OCI-LY1 (cell line): Measurements from ENCODE around the gene COPB2.
"Not testable (repeated sequence)": the region's sequence is repeated elsewhere in the genome, so short reads cannot be mapped to it uniquely, and the experiment has no call there.

Experiments
- H2AFZ ChIP-seq: fragments of 200-600 bp; sonication (generic), shearing (Covaris generic); 2 replicates; pipeline ENCODE4 v1.6.0; 2014; ENCODE audit warnings: antibody characterized with exemption, mild to moderate bottlenecking, low read length
- H3F3A ChIP-seq: fragments of 200-600 bp; sonication (generic), shearing (Covaris generic); 2 replicates; pipeline ENCODE4 v1.6.0; 2014; ENCODE audit warnings: mild to moderate bottlenecking, antibody characterized with exemption, low read length, moderate library complexity; ENCODE audit not compliant: insufficient read depth
- H3K27ac ChIP-seq: fragments of 200-600 bp; sonication (generic); 2 replicates; pipeline ENCODE4 v1.5.1; 2014; ENCODE audit warnings: low read length, mixed run types, mild to moderate bottlenecking, low read depth; ENCODE audit not compliant: poor library complexity, severe bottlenecking
- H3K27me3 ChIP-seq: fragments of 200-600 bp; sonication (generic); 2 replicates; pipeline ENCODE4 v1.6.0; 2014; ENCODE audit warnings: antibody characterized with exemption, mild to moderate bottlenecking, low read length, moderate library complexity; ENCODE audit not compliant: insufficient read depth
- H3K36me3 ChIP-seq: fragments of 200-600 bp; sonication (generic); 2 replicates; pipeline ENCODE4 v1.6.1; 2014; ENCODE audit warnings: mild to moderate bottlenecking, antibody characterized with exemption, low read length, moderate library complexity, mixed read lengths; ENCODE audit not compliant: insufficient read depth
- H3K4me1 ChIP-seq: fragments of 200-600 bp; sonication (generic); 2 replicates; pipeline ENCODE4 v1.5.1; 2014; ENCODE audit warnings: mild to moderate bottlenecking, low read length, moderate library complexity; ENCODE audit not compliant: insufficient read depth, severe bottlenecking
- H3K4me2 ChIP-seq: fragments of 200-600 bp; sonication (generic), shearing (Covaris generic); 2 replicates; pipeline ENCODE4 v1.6.1; 2014; ENCODE audit warnings: low read length
- H3K4me3 ChIP-seq: fragments of 200-600 bp; sonication (generic); 2 replicates; pipeline ENCODE4 v1.5.1; 2014; ENCODE audit warnings: low read length, low read depth, mild to moderate bottlenecking, mixed read lengths; ENCODE audit not compliant: poor library complexity, severe bottlenecking
- H3K79me2 ChIP-seq: fragments of 200-600 bp; shearing (Covaris generic); 2 replicates; pipeline ENCODE4 v1.6.1; 2016; ENCODE audit warnings: mixed run types, low read length, mixed read lengths; ENCODE audit not compliant: insufficient read depth
- H3K9ac ChIP-seq: fragments of 200-600 bp; sonication (generic), shearing (Covaris generic); 2 replicates; pipeline ENCODE4 v1.6.1; 2014; ENCODE audit warnings: mild to moderate bottlenecking, low read length, mixed read lengths
- H3K9me2 ChIP-seq: fragments of 200-600 bp; sonication (generic), shearing (Covaris generic); 2 replicates; pipeline ENCODE4 v1.6.1; 2014; ENCODE audit warnings: low read depth, mild to moderate bottlenecking, low read length, mixed read lengths
- H3K9me3 ChIP-seq: fragments of 200-600 bp; shearing (Covaris generic); 2 replicates; pipeline ENCODE4 v1.6.1; 2014; ENCODE audit warnings: low read length, mixed read lengths
- H4K20me1 ChIP-seq: fragments of 200-600 bp; sonication (generic), shearing (Covaris generic); 2 replicates; pipeline ENCODE4 v1.6.0; 2016; ENCODE audit warnings: mild to moderate bottlenecking, low read length; ENCODE audit not compliant: insufficient read depth
- EZH2 ChIP-seq: fragments of 200-600 bp; sonication (generic), shearing (Covaris generic); IDR thresholded peaks from 2 replicates; pipeline ENCODE4 v1.8.0; 2017; ENCODE audit warnings: borderline replicate concordance, mixed run types, mild to moderate bottlenecking, antibody characterized with exemption, low read length, moderate library complexity, mixed read lengths
- TF ChIP-seq, protein P1 (sequence below): fragments of 200-600 bp; sonication (generic), shearing (Covaris generic); IDR thresholded peaks from 2 replicates; pipeline ENCODE4 v1.5.1; 2017; ENCODE audit warnings: mild to moderate bottlenecking, antibody characterized with exemption, low read length, moderate library complexity, mixed read lengths

Gene COPB2

DNA sequence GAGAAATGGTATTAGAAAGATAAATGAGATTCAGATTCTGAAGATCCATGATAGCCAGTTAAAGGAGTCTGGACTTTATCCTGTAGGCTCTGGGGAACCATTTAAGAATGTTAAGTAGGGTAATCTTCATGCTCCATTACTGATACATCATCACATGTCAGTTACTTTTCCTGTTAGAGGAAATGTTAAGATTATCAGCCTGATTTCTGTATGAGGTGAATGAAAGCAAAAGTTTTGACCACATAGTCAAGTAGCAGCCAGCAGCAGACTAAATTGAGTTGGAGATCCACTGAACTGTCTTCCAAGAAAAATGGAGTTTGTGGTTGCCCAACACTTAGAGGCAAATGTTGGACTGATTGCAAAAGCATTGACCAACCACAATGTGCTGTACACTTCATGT, 4.7 kb upstream of the COPB2 start:
- no peaks in the 10 kb centered on the region for H3K9me2 ChIP-seq
- TF ChIP-seq, protein P1, sequence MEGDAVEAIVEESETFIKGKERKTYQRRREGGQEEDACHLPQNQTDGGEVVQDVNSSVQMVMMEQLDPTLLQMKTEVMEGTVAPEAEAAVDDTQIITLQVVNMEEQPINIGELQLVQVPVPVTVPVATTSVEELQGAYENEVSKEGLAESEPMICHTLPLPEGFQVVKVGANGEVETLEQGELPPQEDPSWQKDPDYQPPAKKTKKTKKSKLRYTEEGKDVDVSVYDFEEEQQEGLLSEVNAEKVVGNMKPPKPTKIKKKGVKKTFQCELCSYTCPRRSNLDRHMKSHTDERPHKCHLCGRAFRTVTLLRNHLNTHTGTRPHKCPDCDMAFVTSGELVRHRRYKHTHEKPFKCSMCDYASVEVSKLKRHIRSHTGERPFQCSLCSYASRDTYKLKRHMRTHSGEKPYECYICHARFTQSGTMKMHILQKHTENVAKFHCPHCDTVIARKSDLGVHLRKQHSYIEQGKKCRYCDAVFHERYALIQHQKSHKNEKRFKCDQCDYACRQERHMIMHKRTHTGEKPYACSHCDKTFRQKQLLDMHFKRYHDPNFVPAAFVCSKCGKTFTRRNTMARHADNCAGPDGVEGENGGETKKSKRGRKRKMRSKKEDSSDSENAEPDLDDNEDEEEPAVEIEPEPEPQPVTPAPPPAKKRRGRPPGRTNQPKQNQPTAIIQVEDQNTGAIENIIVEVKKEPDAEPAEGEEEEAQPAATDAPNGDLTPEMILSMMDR: no peak
- TF ChIP-seq EZH2: no peak
- no peak overlapping the region for H3K4me3 ChIP-seq
- no peak overlapping the region for H3K27ac ChIP-seq
- H3K4me2 ChIP-seq: no peak overlapping the region
- H3K27me3 ChIP-seq: no peaks in the 10 kb centered on the region
- no peak overlapping the region for H3K9ac ChIP-seq
- 0 out of 2 replicates have a peak, but pooled peaks cover 2% of the 10 kb centered on the region for H4K20me1 ChIP-seq
- H2AFZ ChIP-seq: no peak overlapping the region
- no peaks in the 10 kb centered on the region for H3F3A ChIP-seq
- no peaks in the 10 kb centered on the region for H3K9me3 ChIP-seq
- H3K4me1 ChIP-seq: peaks cover 9% of the 10 kb centered on the region
- peaks cover 2% of the 10 kb centered on the region; the same call in 1 of the 2 replicates for H3K79me2 ChIP-seq
- no peaks in the 10 kb centered on the region for H3K36me3 ChIP-seq

DNA sequence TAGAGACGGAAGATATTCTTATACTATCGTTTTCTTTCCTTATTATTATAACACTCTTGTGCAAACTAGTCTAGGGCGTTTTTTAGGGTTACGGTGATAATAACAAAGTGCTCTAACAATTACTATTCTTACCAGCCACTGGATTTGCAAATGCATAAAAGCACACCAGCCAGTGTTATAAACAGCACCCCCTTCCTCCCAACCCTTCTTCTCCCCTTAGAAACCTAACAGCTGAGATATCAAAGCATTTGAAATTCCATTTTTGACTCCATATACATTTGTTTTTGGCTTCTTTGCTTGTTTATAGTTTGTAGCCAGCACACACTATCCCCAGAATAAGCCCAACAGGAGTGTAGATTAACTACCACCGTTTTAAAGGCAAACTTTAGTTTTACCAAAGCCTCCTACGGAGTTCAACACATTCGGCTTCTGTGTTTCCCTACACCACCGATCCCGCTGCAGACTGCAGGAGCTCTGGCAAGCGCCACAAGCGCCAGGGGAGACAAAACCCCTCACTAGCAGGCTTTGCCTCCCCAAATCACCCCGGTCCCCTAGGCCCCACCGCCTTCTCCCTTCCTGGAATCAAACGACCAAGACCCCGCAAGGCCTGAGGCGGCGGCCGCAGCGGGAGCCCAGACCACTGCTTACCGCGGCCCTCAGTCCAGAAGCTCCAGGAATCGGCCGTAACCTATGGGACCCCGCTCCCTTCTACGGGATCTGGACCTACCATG, 461 bp downstream of the COPB2 start:
- no peak overlapping the region for H3K27ac ChIP-seq
- H2AFZ ChIP-seq: no peak overlapping the region

GRCh38 chr3:139388077-139388476, 1.4 kb downstream of the COPB2 start:
- no peaks in the 10 kb centered on the region for H3K27me3 ChIP-seq
- H3K27ac ChIP-seq: no peak overlapping the region
- no peaks in the 10 kb centered on the region for H4K20me1 ChIP-seq
- no peaks in the 10 kb centered on the region for H3F3A ChIP-seq
- no peak overlapping the region; the same call in 1 of the 2 replicates for H3K9ac ChIP-seq
- TF ChIP-seq, protein P1: no peak
- no peak for TF ChIP-seq EZH2
- peaks cover 54% of the 10 kb centered on the region for H3K79me2 ChIP-seq
- H3K4me3 ChIP-seq: peak overlapping the region; percentile 83
- peaks cover 26% of the 10 kb centered on the region for H3K4me1 ChIP-seq
- H2AFZ ChIP-seq: no peak overlapping the region
- H3K4me2 ChIP-seq: peak overlapping the region; percentile 86
- H3K9me2 ChIP-seq: no peaks in the 10 kb centered on the region
- H3K9me3 ChIP-seq: no peaks in the 10 kb centered on the region
- peaks cover 13% of the 10 kb centered on the region; the same call in 1 of the 2 replicates for H3K36me3 ChIP-seq

More for the DNA sequence above, 461 bp downstream of the COPB2 start:
- Histone ChIP-seq H3K36me3 (peaks cover 7% of the 10 kb centered on the region; the same call in 1 of the 2 replicates), H3K9me2 (no peaks in the 10 kb centered on the region), H3K4me1 (peaks cover 26% of the 10 kb centered on the region), H3K4me3 (peak overlapping the region; percentile 83), H3F3A (no peaks in the 10 kb centered on the region), H4K20me1 (no peaks in the 10 kb centered on the region), H3K9me3 (no peaks in the 10 kb centered on the region), H3K79me2 (peaks cover 48% of the 10 kb centered on the region), H3K27me3 (no peaks in the 10 kb centered on the region), H3K4me2 (peak overlapping the region; percentile 86), H3K9ac (peak overlapping the region; percentile 86)
- TF ChIP-seq, protein P1: no peak
- TF ChIP-seq EZH2: no peak

DNA sequence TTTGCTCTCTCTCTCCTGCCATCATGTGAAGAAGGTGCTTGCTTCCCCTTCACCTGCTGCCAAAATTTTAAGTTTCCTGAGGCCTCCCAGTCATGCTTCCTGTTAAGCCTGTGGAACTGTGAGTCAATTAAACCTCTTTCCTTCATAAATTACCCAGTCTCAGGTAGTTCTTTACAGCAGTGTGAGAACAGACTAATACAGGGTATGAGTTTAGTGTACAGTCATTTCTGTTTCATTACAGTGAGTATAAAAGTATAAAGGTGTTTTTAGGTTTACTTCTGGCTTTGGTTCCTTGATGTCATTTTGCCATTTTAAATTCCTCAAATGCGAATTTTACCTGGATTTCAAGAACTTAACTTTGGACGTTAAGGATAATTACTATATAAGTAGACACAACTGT, 7.2 kb downstream of the COPB2 start:
- H3K4me2 ChIP-seq, H3K9me3 ChIP-seq, H4K20me1 ChIP-seq, H3K9me2 ChIP-seq, H3F3A ChIP-seq, H3K9ac ChIP-seq, H3K4me1 ChIP-seq, H2AFZ ChIP-seq, H3K4me3 ChIP-seq, H3K27ac ChIP-seq, H3K27me3 ChIP-seq: not testable (repeated sequence)
- Histone ChIP-seq H3K79me2 (peaks cover 47% of the 10 kb centered on the region), H3K36me3 (peaks cover 66% of the 10 kb centered on the region)
